SJSA1 (cell line): ENCODE results near the gene IGFL1. TPM values are rescaled to one million over a fixed set of nuclear protein-coding genes. Genes with fewer than 3 reads are reported as not detected.
"Not testable (repeated sequence)": the region's sequence is repeated elsewhere in the genome, so short reads cannot be mapped to it uniquely, and the experiment has no call there.

Experiments
- DNase-seq, 2 experiments: peaks; one replicate each; pipeline ENCODE4 v3.0.0-alpha.2; 2015 to 2020; ENCODE audit warnings: low spot score in 2 of 2, low read depth in 1 of 2
- H3K27ac ChIP-seq: fragments of 250-450 bp; sonication (Bioruptor Pico); 2 replicates; pipeline ENCODE4 v1.5.1; 2020; ENCODE audit warnings: mild to moderate bottlenecking, moderate library complexity
- H3K27me3 ChIP-seq: fragments of 250-450 bp; sonication (Bioruptor Pico); replicated peaks from 2 replicates; pipeline ENCODE4 v1.5.1; 2020; ENCODE audit warnings: mild to moderate bottlenecking, moderate library complexity
- H3K36me3 ChIP-seq: fragments of 250-450 bp; sonication (Bioruptor Pico); 2 replicates; pipeline ENCODE4 v1.5.1; 2020; ENCODE audit warnings: mild to moderate bottlenecking
- H3K4me1 ChIP-seq: fragments of 250-450 bp; sonication (Bioruptor Pico); replicated peaks from 2 replicates; pipeline ENCODE4 v1.6.1; 2021; ENCODE audit warnings: mild to moderate bottlenecking
- H3K4me3 ChIP-seq: fragments of 250-450 bp; sonication (Bioruptor Pico); 2 replicates; pipeline ENCODE4 v1.5.1; 2020; ENCODE audit warnings: mild to moderate bottlenecking
- H3K9me3 ChIP-seq: fragments of 250-450 bp; sonication (Bioruptor Pico); replicated peaks from 2 replicates; pipeline ENCODE4 v1.5.1; 2020; ENCODE audit warnings: mild to moderate bottlenecking
- total RNA-seq: library from RNA; depleted of rRNA; stranded (reverse); fragments of >200 nt; shearing (Covaris generic); gene quantifications from 2 replicates; pipeline ENCODE4 v1.2.3, GENCODE V29; 2014

Gene IGFL1
- total RNA-seq, 1 experiment from 2014 or later: not detected

DNA sequence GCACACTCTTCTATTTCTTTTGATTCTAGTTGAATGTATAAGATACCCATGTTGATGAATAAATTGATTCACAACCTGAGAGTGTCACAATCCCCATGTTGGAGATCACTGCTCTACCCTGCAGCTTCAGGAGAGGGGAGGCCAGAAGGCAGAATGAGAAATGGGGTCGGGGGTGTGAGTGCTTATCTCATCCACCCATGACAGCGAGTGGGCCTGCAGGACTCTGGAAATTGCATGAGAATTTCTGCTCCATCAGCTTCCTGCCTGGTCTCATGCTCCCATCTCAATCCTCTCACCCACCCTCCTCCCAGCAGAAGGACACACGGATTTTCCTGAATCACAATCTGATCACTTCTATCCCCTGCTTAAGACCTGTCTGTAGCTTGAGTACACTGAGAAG is 22.9 kb upstream of the IGFL1 start:
- H3K9me3 ChIP-seq: no peaks in the 10 kb centered on the region
- no peak for DNase-seq
- peaks cover 23% of the 10 kb centered on the region for H3K4me1 ChIP-seq
- no peak overlapping the region for H3K4me3 ChIP-seq
- no peak overlapping the region for H3K27ac ChIP-seq
- no peaks in the 10 kb centered on the region for H3K36me3 ChIP-seq
- H3K27me3 ChIP-seq: 0 out of 2 replicates have a peak, but pooled peaks cover 6% of the 10 kb centered on the region

DNA sequence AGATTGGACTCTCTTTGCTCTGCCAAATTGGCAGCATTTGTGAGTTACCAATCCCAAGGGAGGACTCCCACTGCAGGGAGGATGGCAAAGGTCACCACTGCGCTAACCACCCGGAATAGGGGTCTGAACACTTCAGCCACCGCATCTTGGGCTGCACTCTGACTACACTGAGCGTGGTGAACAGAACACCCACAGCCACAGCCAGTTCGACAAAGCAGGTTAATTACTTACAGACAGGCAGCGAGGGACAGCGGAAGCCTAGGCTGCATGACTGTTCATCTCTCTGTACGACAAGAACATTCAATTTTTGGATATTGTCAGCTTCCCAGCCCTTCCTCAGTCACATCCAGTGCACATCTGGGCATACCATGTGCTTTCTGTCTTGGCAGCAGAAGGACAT is 21.7 kb upstream of the IGFL1 start:
- not testable (repeated sequence) for H3K9me3 ChIP-seq, H3K36me3 ChIP-seq, DNase-seq, H3K4me3 ChIP-seq, H3K27me3 ChIP-seq, H3K27ac ChIP-seq
- peaks cover 14% of the 10 kb centered on the region for H3K4me1 ChIP-seq

DNA sequence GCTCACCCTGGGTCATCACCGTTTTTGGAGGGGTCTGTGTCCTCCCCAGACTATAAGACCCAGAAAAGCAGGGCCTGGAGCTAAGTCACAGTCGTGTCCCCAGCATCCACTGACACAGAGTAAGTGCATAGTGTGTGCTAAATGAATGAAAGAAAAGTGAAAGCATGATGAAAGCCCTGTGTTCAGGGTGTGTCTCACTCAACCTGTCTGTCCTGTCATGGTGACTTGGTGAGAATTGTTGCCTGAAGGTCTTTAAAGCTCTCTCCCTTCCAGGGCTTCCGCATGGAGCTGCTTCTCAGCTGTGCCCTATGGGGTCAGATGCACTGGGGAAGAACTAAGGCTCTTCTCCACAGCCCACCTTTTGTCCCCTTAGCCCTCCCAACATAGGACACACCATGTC is 20.5 kb upstream of the IGFL1 start:
- Histone ChIP-seq H3K9me3 (no peaks in the 10 kb centered on the region), H3K4me1 (peaks cover 8% of the 10 kb centered on the region), H3K27ac (no peak overlapping the region), H3K4me3 (no peak overlapping the region), H3K27me3 (0 out of 2 replicates have a peak, but pooled peaks cover 6% of the 10 kb centered on the region), H3K36me3 (no peaks in the 10 kb centered on the region)
- DNase-seq: no peak

DNA sequence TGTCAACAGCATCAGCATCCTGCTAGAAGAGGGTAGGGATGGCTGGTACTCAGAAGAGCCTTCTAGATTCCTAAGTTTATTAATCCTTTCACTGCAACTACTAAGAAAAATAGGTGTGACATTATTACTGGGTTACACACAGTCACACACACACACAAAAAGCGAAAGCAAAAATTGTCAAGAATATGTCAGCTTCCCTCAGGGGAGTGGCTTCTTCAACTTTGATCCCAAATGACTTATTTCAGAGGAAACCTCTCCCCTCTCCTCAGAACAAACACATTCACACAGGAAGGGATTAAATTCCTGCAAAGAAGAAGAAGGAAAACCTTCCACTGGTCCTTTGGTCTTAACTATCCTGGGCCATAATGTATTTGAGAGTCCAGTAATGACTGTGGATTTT is 20.1 kb upstream of the IGFL1 start:
- H3K4me3 ChIP-seq: no peak overlapping the region
- peaks cover 8% of the 10 kb centered on the region for H3K4me1 ChIP-seq
- no peak for DNase-seq
- H3K9me3 ChIP-seq: no peaks in the 10 kb centered on the region
- H3K36me3 ChIP-seq: no peaks in the 10 kb centered on the region
- no peak overlapping the region for H3K27ac ChIP-seq
- 0 out of 2 replicates have a peak, but pooled peaks cover 6% of the 10 kb centered on the region for H3K27me3 ChIP-seq

DNA sequence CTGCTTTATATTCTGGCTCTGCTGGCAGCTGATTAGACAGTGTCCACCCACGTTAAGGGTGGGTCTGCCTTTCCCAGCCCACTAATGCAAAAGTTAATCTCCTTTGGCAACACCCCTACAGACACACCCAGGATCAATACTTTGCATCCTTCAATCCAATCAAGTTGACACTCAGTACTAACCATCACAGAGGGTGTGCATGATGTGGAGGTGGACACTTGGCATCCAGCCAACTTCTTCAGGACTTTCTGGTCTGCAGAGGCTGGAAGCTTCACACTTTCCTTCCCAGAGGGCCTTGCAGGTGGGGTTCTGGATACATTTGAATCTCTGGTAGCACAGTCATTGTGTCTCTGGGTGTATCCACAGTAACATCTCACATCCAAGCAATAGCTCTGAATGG is 18.9 kb upstream of the IGFL1 start:
- Histone ChIP-seq H3K4me1 (peaks cover 8% of the 10 kb centered on the region), H3K9me3 (no peaks in the 10 kb centered on the region), H3K27ac (no peak overlapping the region), H3K36me3 (no peaks in the 10 kb centered on the region), H3K27me3 (0 out of 2 replicates have a peak, but pooled peaks cover 6% of the 10 kb centered on the region), H3K4me3 (no peak overlapping the region)
- DNase-seq: no peak

DNA sequence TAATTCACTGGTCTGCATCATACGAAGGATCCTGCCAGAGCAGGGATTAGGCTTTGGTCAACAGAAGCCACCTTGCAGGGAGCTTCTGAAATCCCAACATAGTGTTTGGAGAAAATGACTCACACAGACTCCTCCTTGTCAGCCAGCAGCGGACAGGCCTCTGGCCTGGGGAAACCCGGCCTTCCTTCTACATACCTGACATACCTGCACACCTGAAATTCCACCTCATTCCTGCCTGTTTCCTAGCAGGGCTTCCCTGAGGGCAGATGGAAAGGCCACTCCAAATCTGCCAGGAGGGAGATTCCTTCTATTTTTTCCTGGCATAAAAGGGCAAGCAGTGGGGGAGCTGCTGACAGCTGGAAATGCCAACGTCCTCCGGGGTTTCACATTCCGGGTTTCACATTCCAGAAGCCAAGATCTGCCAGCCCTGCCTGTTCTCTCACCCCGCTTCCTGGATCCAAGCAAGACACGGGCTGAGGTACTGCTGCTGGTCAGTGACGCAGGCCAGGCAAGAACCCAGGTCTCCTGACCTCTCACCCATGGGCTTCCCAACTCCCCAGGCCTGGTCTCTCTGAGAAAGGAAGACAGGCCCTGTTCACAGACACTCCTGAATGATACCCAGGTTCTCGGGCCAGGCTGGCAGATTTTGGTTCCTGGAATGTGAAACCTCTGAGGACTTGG is 18.2 kb upstream of the IGFL1 start:
- Histone ChIP-seq H3K4me3 (no peak overlapping the region), H3K27ac (no peak overlapping the region), H3K4me1 (peaks cover 8% of the 10 kb centered on the region), H3K9me3 (no peaks in the 10 kb centered on the region), H3K27me3 (0 out of 2 replicates have a peak, but pooled peaks cover 6% of the 10 kb centered on the region), H3K36me3 (no peaks in the 10 kb centered on the region)
- peak in 1 of 2 experiments; percentile 22 for DNase-seq

DNA sequence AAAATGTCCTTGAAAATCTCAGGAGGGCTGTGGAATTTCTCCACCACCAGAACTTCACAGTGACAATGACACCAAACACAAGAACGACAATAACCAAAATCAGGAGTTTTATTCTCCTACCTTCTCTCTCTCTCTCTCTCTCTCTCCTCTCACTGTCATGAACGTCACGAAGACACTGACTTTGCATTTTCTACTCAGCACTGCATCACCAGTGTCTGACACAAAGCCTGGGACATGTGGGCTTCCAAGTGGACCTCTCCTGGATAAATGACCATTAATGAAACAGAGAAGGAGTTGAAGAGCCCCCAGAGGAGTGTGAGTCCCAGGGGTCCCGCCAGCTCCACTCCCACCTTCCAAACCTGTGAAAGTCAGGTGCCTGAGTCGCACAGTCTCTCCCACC is 16.9 kb upstream of the IGFL1 start:
- H3K27me3 ChIP-seq, H3K36me3 ChIP-seq, H3K9me3 ChIP-seq, DNase-seq, H3K4me1 ChIP-seq, H3K4me3 ChIP-seq, H3K27ac ChIP-seq: not testable (repeated sequence)

DNA sequence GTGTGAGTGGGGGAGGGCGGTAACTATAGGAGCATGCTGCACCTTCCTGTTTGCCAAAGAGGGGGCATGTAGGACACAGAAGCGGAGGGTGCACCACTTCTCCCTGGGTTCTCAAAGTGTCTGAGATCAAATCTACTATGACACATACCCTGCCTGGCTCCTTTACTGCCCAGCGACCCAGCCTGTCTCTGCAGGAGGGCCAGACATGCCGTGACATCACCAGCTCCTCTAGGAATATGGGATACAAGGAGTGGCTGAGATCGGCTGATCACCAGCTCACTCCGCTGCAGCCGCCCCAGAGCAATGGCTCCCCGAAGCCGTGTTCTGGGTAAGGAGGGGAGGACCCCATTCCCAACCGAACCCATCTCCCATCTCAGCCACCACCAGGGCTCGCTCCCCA is 16.4 kb upstream of the IGFL1 start:
- no peak overlapping the region for H3K4me3 ChIP-seq
- H3K4me1 ChIP-seq: peaks cover 8% of the 10 kb centered on the region
- H3K27me3 ChIP-seq: peaks cover 6% of the 10 kb centered on the region
- H3K27ac ChIP-seq: no peak overlapping the region
- no peaks in the 10 kb centered on the region for H3K9me3 ChIP-seq
- no peak for DNase-seq
- no peaks in the 10 kb centered on the region for H3K36me3 ChIP-seq

DNA sequence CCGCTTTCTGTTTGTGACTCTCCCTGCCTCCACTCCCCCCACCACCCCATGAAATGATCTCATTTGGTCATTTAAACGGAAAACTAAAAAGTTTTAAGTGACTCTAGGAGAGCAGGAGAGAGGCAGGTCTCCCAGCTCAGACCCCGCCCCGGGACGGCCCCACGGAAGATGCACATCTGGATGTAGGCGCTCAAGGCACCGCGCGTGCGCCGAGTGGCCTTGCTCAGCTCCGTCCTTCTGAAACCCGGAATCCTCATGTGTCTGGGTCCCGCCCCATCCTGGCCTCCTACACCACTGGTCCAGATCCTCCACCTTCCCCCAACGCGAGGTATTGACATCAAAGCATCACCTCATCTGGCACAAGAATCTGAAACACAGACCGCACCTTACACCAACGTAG is 15.7 kb upstream of the IGFL1 start:
- DNase-seq: no peak
- H3K4me3 ChIP-seq: no peak overlapping the region
- H3K27ac ChIP-seq: no peak overlapping the region
- H3K4me1 ChIP-seq: peaks cover 8% of the 10 kb centered on the region
- H3K9me3 ChIP-seq: no peaks in the 10 kb centered on the region
- H3K27me3 ChIP-seq: peaks cover 6% of the 10 kb centered on the region
- H3K36me3 ChIP-seq: no peaks in the 10 kb centered on the region

DNA sequence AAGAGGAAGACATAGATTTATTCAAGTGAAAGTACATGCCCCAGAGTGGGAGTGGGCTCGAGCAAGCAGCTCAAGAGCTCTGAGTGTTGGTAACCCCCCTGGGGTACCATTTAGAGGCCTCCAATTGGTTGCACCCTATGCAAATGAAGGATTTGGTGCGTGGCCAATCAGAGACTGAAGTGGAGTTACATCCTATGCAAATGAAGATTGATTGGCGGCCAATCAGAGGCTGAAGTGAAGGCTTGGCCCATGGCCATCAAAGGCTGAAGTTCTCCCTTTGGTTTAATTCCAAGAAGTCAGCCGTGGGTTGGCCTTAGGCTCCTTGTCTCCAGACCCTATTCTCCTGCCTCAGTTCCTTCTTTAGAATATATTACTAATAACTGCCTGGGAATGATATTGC is 12.9 kb upstream of the IGFL1 start:
- H3K4me1 ChIP-seq: peaks cover 2% of the 10 kb centered on the region
- H3K27ac ChIP-seq: no peak overlapping the region
- H3K9me3 ChIP-seq: no peaks in the 10 kb centered on the region
- H3K4me3 ChIP-seq: no peak overlapping the region
- DNase-seq: no peak
- H3K36me3 ChIP-seq: no peaks in the 10 kb centered on the region
- H3K27me3 ChIP-seq: no peaks in the 10 kb centered on the region; the same call in none of the 2 replicates

DNA sequence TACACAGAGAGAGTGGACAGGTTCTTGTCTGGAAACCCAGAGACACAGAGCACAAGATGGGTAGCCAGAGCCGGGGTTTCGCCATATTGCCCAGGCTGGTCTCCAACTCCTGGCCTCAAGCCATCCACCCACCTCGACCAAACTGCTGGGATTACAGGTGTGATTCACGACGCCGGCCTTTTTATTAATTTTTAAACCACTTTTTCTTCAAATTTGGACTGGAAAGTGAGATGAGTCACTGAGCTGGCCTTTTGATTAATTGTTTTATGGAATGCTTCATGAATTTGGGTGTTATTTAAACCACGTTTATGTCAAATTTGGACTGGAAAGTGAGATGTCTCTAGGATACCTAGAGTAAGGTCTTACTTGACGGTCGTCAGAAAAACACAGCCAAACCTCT is 12.1 kb upstream of the IGFL1 start:
- Histone ChIP-seq H3K4me1 (peaks cover 10% of the 10 kb centered on the region), H3K36me3 (no peaks in the 10 kb centered on the region), H3K9me3 (no peaks in the 10 kb centered on the region), H3K27me3 (no peaks in the 10 kb centered on the region; the same call in none of the 2 replicates), H3K27ac (no peak overlapping the region), H3K4me3 (no peak overlapping the region)
- no peak for DNase-seq

DNA sequence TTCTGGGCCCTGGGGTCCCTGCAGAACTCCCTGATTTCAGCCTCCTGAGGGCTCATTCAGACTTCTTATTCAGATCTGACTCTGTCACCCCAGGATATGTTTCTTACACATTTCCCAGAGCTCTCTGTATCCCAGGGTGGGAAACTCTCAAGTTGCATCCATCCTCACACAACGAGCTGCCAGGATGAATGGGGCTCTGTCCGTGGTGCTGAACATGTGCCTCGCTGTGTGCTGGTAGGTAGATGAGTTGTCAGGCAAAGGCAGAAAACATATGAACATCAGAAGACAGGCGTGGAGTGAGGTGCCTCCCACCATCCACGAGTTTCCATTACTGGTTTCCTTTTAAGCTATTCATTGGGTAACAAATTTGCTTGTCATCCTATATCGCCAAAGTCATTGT is 11.4 kb upstream of the IGFL1 start:
- Histone ChIP-seq H3K27me3 (no peaks in the 10 kb centered on the region; the same call in none of the 2 replicates), H3K4me1 (peaks cover 14% of the 10 kb centered on the region), H3K4me3 (no peak overlapping the region), H3K36me3 (no peaks in the 10 kb centered on the region), H3K9me3 (no peaks in the 10 kb centered on the region), H3K27ac (no peak overlapping the region)
- DNase-seq: peak in 1 of 2 experiments; percentile 26

DNA sequence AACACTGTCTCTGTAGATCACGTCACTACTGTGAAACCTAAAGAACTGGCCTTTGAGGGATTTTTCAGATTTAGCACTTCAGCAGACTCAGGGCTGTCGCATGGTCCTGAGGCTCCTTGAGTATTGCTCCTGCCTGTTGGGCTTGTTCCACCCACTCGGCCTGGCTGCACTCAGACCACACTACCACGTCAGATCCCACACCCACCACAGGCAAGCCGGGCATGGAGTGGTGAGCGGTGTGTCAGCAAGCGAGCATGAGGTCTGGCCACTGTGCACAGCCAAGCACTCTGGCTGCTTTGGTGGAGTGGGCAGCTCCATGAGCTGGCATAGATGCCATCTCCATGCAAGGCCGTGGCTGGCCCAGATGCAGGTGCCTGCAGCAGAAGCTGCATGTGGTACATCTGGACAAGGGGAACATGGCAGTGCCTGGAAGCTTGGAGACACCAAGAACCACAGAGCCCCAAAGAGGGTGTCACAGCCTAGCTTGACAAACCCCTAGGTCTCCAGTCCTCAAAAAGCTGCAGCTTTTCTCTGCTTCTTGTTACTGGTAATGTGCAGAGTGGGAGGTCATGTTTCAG is 9.4 kb upstream of the IGFL1 start:
- Histone ChIP-seq H3K9me3 (no peaks in the 10 kb centered on the region), H3K4me1 (peaks cover 26% of the 10 kb centered on the region), H3K4me3 (no peak overlapping the region), H3K27me3 (peaks cover 11% of the 10 kb centered on the region), H3K27ac (no peak overlapping the region), H3K36me3 (no peaks in the 10 kb centered on the region)
- no peak for DNase-seq

DNA sequence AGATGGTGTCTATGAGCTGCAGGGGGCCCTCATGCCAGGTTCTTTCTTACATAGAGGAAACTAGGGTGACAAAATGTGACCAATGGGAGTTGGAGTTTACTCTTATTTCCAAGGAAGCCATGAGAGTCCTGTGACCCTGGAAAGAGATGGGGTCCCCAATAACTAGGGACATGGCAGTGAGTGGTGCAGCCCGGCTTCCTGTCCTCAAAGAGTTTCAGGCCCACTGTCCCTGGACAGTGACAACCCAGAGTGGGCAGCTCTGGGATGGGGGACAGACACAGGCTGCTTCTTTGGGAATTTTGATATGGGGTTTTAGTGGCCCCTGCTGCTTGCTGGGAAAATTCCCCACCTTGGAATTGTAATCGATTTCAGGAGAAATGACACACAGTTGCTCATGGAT is 8.4 kb upstream of the IGFL1 start:
- no peak for DNase-seq
- H3K9me3 ChIP-seq: no peaks in the 10 kb centered on the region
- H3K4me1 ChIP-seq: peaks cover 26% of the 10 kb centered on the region
- H3K36me3 ChIP-seq: no peaks in the 10 kb centered on the region
- no peak overlapping the region for H3K4me3 ChIP-seq
- no peak overlapping the region for H3K27ac ChIP-seq
- peaks cover 19% of the 10 kb centered on the region for H3K27me3 ChIP-seq
